OCI-LY7 (cell line): ENCODE data around the gene INO80D.
"Not testable (repeated sequence)": the region's sequence is repeated elsewhere in the genome, so short reads cannot be mapped to it uniquely, and the experiment has no call there.

ENCODE experiments used
- EZH2phosphoT487 ChIP-seq: fragments of 200-600 bp; sonication (generic); IDR thresholded peaks from 2 replicates; pipeline ENCODE4 v1.6.1; 2018; ENCODE audit warnings: low read depth, borderline replicate concordance, mild to moderate bottlenecking, mixed run types, antibody characterized with exemption, low read length, moderate library complexity, mixed read lengths
- TF ChIP-seq, protein P1 (sequence below): fragments of 200-600 bp; sonication (generic); conservative IDR thresholded peaks from 2 replicates; pipeline ENCODE4 v1.5.1; 2014; ENCODE audit warnings: mild to moderate bottlenecking, antibody characterized with exemption, low read length, moderate library complexity, mixed read lengths

DNA sequence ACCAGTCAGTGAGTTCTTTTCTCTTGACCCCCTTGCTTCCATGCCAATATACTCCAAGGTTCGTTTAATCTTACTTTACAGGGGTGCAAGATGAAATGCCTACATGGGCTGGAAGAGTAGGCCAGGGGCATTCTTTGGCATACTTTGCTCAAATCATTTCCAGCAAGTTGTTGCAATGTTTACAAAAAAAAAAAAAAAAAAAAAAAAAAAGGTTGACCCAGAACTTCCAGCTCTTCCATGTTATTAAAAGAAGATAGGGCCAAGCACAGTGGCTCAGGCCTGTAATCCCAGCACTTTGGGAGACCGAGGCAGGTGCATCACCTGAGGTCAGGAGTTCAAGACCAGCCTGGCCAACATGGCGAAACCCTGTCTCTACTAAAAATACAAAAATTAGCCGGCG is 8.1 kb downstream of the INO80D start:
- TF ChIP-seq, protein P1, sequence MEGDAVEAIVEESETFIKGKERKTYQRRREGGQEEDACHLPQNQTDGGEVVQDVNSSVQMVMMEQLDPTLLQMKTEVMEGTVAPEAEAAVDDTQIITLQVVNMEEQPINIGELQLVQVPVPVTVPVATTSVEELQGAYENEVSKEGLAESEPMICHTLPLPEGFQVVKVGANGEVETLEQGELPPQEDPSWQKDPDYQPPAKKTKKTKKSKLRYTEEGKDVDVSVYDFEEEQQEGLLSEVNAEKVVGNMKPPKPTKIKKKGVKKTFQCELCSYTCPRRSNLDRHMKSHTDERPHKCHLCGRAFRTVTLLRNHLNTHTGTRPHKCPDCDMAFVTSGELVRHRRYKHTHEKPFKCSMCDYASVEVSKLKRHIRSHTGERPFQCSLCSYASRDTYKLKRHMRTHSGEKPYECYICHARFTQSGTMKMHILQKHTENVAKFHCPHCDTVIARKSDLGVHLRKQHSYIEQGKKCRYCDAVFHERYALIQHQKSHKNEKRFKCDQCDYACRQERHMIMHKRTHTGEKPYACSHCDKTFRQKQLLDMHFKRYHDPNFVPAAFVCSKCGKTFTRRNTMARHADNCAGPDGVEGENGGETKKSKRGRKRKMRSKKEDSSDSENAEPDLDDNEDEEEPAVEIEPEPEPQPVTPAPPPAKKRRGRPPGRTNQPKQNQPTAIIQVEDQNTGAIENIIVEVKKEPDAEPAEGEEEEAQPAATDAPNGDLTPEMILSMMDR, result not testable (repeated sequence)
- not testable (repeated sequence) for TF ChIP-seq EZH2phosphoT487
